ENCODE results near the gene POC1B. TPM values are rescaled to one million over a fixed set of nuclear protein-coding genes. Genes with fewer than 3 reads are reported as not detected.
"Not testable (repeated sequence)": the region's sequence is repeated elsewhere in the genome, so short reads cannot be mapped to it uniquely, and the experiment has no call there.

POC1B gene
- total RNA-seq, 1 donor from 2014 or later = 14.9 TPM

DNA sequence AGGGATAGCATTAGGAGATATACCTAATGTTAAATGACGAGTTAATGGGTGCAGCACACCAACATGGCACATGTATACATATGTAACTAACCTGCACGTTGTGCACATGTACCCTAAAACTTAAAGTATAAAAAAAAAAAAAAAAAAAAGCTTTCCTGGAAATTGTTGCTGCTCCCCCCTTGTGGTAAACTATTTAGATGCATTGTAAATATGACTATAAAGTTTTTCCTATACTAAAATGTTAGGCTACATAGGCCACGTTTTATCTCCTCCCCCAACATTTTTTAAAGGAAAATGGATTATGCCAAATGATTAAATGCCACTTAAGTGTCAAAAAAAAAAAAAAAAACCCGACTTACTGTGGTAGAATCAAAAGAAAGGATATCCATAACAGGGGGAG is 66.6 kb downstream of the POC1B start:
- H3K4me3 ChIP-seq (ENCODE audit: low read depth, low read length); DNase-seq (ENCODE audit: low read depth): not testable (repeated sequence)
- TF ChIP-seq, protein P1, sequence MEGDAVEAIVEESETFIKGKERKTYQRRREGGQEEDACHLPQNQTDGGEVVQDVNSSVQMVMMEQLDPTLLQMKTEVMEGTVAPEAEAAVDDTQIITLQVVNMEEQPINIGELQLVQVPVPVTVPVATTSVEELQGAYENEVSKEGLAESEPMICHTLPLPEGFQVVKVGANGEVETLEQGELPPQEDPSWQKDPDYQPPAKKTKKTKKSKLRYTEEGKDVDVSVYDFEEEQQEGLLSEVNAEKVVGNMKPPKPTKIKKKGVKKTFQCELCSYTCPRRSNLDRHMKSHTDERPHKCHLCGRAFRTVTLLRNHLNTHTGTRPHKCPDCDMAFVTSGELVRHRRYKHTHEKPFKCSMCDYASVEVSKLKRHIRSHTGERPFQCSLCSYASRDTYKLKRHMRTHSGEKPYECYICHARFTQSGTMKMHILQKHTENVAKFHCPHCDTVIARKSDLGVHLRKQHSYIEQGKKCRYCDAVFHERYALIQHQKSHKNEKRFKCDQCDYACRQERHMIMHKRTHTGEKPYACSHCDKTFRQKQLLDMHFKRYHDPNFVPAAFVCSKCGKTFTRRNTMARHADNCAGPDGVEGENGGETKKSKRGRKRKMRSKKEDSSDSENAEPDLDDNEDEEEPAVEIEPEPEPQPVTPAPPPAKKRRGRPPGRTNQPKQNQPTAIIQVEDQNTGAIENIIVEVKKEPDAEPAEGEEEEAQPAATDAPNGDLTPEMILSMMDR (conservative IDR thresholded peaks at IDR 0.05; ENCODE audit: low read depth, low read length) = peak; percentile 35

DNA sequence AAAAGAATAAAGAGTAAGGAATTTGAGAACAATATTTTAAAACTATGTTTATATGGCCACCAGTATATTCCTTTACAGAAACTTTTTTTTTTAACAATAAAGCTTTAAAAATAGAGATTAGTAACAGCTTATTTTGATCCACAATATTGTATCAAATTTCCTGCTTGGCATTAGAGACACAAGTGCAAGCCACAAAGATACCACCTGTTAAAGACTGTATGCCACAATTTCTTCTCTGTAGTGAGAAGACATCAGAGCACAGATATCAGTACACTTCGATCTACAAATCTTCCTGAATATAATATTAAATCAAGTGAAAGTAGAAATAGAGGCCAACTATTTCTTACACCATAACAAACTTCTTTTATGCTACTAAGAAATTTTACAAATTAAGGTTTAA is 69.3 kb downstream of the POC1B start:
- no peak overlapping the region for H3K4me3 ChIP-seq (ENCODE audit: low read depth, low read length)
- DNase-seq (ENCODE audit: low read depth) = no peak
- TF ChIP-seq, protein P1 (conservative IDR thresholded peaks at IDR 0.05; ENCODE audit: low read depth, low read length) = no peak

DNA sequence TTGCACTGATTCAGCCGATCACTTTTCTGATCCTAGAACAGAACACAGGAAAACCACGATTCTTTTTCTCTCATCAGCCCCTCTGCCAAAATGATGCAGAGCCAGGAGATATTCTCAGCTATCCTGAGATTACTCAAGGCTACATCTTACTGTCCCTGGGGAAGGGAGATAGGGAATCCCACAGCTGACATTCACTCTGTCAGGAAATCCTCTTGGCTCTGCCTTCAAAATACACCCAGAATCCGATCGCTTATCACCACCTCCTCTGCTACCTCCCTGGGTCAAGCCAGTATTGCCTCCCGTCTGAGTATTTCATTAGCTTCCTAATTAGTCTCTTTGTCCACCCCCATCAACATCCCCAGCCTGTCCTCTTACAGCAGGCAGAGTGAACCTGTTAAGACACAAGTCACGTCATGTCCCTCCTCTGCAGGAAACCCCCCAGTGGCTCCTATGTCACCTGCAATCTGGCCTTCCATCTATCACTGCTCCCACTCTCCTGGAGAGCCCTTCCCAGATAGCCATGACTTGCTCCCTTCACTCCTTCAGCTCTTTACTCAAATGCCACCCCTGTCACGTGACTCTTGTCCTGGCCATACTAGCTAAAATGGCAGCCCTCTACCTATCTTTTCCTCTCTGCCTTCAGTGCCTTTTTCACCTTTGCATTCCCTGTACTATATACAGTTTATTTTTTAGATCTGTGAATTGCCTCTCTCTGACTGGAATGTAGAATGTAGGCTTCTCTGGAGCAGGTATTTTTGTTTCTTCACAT is 71.6 kb downstream of the POC1B start:
- DNase-seq (ENCODE audit: low read depth) = no peak
- H3K4me3 ChIP-seq (ENCODE audit: low read depth, low read length) = no peak overlapping the region
- TF ChIP-seq, protein P1 (conservative IDR thresholded peaks at IDR 0.05; ENCODE audit: low read depth, low read length) = no peak

DNA sequence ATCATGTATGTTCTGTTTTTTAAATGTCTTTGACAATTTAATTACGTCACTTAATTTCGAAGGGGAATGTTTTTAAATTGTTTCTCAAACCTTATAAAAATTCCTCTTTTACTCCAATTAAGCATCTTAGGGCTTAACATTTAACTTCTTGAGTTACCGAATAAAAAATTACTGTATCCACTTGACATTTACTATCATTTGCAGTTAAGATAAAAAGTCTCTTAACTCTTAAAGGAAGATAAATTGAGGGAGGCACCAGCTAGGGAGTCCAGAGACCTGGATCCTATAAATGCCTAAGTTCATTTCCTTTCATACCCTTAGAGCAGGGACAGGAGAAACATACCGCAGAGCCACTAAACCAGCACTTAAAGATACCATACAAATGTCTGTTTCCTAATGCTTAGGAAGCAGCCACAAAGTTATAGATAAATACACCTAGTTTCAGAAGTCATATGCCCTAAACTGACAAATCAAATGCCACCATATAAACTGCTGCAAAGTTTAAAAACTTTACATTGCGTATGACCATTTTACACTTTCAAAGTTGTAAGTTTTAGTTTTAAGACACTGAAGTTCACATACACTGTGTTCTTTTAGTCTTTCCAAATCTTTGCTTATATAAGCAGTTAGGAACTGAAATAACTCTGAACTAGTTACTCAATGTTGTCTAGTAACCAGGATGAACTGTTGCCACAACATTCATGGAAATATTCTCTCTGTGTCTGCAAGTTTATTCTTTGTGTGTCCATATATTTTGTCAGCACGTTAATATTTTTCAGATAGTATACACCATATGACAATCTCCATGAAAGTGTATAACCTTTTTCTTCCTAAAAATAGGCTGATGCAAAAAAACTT is 72.5 kb downstream of the POC1B start:
- no peak for DNase-seq (ENCODE audit: low read depth)
- H3K4me3 ChIP-seq (ENCODE audit: low read depth, low read length) = no peak overlapping the region
- TF ChIP-seq, protein P1 (conservative IDR thresholded peaks at IDR 0.05; ENCODE audit: low read depth, low read length) = no peak

DNA sequence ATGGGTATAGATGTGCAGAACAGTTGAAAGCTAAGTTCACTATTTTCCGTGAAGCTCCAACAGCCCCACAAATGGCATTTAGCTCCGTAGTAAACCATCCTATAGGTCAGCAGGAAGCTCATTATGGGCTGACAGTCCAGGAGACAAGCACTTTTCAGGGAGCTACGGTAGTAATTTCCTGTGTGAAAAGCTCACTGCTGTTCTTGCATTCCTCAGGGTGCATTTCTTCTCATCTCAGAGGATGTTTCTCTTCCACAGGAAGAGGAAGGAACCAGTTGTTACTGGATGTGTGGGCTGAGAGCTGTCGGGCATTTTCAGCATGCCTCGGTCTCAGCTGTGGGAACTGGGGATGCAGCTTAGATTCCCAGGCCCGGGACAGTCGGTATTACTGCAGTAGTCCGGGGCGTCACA is 74.0 kb downstream of the POC1B start:
- DNase-seq (ENCODE audit: low read depth) = no peak
- TF ChIP-seq, protein P1 (conservative IDR thresholded peaks at IDR 0.05; ENCODE audit: low read depth, low read length) = no peak
- peak overlapping the region; percentile 7 for H3K4me3 ChIP-seq (ENCODE audit: low read depth, low read length)

DNA sequence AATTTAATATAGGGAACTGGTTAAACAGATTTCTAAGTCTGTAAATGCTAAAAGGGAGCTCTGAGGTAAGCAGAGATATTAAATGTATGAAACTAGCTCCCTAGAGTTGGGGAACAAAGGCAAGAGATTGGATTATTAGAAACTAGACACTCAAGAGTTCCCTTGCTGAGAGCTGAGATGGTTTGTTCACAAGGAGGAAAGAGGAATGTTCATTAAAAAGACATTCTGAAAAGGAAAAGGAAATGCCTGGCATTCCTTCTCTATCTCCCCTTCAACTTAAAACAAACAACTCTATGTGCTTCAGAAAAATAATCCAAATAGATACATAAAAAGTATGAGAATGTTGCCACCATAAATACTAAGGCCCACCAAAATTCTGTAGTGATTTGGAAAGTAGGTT is 74.9 kb downstream of the POC1B start:
- H3K4me3 ChIP-seq (ENCODE audit: low read depth, low read length) = no peak overlapping the region
- TF ChIP-seq, protein P1 (conservative IDR thresholded peaks at IDR 0.05; ENCODE audit: low read depth, low read length) = no peak
- no peak for DNase-seq (ENCODE audit: low read depth)

Measured in epithelial cell of proximal tubule (primary cell).